NCI-H345 treated with DMSO at 0.1 percent for 48 hours (cell line): ENCODE measurements around the gene ZFYVE1.
A peak's percentile ranks its signal among the peaks of the same experiment; 100 is the strongest.
"Not testable (repeated sequence)": the region's sequence is repeated elsewhere in the genome, so short reads cannot be mapped to it uniquely, and the experiment has no call there.

Experiments used
- DNase-seq: peaks from one replicate; lab custom pipeline; 2025; ENCODE audit not compliant: unreplicated experiment; lab: John Stamatoyannopoulos, UW

Gene ZFYVE1, protein sequence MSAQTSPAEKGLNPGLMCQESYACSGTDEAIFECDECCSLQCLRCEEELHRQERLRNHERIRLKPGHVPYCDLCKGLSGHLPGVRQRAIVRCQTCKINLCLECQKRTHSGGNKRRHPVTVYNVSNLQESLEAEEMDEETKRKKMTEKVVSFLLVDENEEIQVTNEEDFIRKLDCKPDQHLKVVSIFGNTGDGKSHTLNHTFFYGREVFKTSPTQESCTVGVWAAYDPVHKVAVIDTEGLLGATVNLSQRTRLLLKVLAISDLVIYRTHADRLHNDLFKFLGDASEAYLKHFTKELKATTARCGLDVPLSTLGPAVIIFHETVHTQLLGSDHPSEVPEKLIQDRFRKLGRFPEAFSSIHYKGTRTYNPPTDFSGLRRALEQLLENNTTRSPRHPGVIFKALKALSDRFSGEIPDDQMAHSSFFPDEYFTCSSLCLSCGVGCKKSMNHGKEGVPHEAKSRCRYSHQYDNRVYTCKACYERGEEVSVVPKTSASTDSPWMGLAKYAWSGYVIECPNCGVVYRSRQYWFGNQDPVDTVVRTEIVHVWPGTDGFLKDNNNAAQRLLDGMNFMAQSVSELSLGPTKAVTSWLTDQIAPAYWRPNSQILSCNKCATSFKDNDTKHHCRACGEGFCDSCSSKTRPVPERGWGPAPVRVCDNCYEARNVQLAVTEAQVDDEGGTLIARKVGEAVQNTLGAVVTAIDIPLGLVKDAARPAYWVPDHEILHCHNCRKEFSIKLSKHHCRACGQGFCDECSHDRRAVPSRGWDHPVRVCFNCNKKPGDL

DNA sequence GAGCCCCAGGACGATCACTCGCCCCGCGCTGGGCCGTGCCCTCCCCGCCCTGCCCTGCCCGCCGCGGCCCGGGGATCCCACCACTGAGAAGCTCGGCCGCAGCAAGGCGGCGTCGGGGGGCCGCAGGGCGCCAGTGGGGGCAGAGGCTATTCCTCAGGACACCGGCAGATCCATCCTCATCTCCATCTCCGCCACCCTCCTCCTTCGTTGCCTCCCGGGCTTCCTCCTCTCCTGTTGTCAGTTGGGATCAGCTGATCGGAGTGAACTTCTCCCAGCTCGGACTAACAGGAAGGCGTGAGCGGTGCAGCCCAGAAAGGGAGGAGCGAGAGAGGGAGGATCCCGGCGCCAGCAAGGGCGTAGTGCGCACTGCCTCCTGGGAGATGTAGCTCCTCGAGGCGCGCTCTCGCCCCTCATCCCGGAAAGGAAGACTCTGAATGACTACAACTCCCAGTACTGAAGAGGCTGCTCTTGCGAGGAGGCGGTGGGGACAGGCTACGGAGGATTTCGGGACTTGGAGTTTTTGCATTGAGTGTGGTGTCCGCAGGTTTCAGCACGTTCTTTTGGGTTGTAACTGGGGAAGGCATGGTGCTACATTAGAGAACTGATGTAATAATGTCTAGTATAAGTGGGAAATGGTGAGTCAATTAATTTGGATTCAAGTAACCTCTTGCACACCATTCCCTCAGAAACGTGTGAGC, at the start of gene ZFYVE1:
TSS of gene ZFYVE1 (minus strand) at position 262 of the 698 bp plus-strand sequence. CDS start 2,598 bp downstream, outside the sequence.
- DNase-seq = peak; percentile 96

GRCh38 chr14:73069585-73069984, 42.7 kb upstream of the ZFYVE1 start:
- no peak for DNase-seq

- no peak for DNase-seq
Observed at GRCh38 chr14:73058922-73059673, 32.2 kb upstream of the ZFYVE1 start.

GRCh38 chr14:73058224-73058921, 31.5 kb upstream of the ZFYVE1 start, which contains the start of gene RBM25:
RBM25 (plus strand) TSS chr14:73058534; CDS start chr14:73071642, 13,108 bp downstream.
- peak; percentile 97 for DNase-seq

- DNase-seq = no peak
Observed at GRCh38 chr14:73057944-73058223, 31.0 kb upstream of the ZFYVE1 start.

DNA sequence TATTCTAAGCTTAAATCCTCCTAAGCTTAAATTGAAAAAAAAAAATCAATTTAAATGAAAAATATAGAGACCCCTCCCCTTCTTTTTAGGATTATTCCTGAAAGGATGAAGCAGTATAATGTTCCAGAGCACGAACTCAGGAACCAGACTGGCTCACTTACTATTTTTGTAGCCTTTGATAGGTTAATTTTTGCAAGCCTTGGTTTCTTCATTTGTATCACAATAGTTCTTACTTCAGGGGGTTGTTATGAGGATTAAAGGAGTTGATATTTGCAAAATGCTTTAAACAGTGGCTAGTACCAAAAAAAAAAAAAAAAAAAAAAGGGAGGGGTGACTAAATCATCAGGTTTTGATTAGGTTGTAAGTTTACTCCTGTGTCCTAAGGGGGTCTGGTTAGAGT, 28.3 kb upstream of the ZFYVE1 start:
- no peak for DNase-seq

DNA sequence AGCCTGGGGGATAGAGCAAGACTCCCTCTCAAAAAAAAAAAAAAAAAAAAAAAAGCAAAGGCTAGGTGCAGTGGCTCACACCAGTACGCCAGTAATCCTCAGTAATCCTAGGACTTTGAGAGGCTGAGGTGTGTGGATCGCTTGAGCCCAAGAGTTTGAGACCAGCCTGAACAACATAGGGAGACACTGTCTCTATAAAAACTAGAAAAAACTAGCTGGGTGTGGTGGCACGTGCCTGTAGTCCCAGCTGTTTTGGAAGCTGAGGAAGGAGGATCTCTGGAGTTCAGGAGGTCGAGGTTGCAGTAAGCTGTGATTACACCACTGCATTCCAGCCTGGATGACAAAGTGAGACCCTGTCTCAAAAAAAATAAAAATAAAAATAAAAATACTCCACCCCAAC, 22.5 kb upstream of the ZFYVE1 start:
- no peak for DNase-seq

DNA sequence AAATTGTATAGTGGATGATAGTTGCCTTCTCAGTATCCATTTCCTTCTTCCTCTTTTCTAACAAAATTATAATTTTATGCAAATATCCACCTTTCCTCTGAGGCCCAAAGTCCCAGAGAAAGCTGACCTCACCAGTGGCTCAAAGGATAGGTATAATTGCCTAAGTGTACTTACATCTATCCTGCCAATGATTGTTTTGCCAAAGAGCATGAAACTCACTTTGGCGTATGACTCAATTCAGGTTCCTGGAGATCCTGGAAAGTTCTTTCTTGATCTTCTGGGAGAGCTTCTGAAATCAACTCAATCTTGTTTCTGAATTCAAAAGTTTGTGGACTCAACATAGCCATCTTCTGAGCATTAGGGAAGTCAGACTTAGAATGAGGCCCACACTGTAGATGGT, 20.9 kb upstream of the ZFYVE1 start:
- no peak for DNase-seq

GRCh38 chr14:73036706-73037450, 10.0 kb upstream of the ZFYVE1 start:
- not testable (repeated sequence) for DNase-seq

- DNase-seq = no peak
Observed at GRCh38 chr14:73027984-73028383, 1.1 kb upstream of the ZFYVE1 start.

DNA sequence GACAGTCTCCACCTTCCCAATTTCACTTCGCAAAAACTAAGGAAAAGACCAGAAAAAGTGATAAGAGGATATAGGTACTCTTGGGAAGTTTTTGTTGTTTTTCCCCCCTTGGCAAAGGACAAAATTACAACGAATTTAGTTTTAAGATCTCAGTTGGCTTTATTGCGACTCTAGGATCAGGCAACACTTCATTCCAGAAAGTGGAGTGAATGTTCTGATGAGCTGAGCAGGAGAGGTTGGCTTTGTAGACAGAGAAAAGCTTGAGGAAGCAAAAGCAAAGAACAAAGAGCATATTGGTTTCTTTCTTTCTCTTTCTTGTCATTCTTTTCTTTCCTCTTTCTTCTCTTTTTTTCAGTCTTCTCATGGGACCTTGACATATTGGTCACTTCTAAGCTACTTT, 640 bp upstream of the ZFYVE1 start:
- DNase-seq = no peak

DNA sequence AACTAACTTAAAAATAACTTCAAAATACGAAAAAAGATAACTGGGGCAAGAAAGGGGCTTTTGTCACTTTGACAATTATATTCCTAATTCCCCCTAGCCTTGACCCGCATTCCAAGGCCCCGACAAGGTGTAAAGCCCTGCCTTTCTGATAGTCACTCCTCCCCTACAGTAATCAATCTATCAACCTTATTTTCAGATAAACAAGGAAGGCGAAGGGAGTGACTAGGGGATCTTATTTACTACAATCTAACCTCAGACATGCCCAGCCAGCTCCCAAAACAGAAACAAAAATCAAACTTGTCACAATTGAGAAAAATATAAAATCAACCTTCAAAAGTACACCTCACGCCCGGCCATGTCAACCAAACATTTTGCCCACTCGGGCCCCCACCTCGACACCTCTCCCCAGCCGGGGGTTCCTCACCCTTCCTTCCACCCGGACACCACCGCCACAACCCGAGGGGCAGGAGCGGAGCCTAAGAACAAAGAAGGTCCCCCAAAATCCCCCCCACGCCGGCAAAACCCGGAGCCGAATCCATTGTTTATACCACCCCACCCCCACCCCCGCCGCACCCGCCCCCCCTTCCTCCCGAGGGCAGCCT, 562 bp downstream of the ZFYVE1 start:
- DNase-seq = no peak

- no peak for DNase-seq
Observed at GRCh38 chr14:73025544-73025943, 1.4 kb downstream of the ZFYVE1 start.

DNA sequence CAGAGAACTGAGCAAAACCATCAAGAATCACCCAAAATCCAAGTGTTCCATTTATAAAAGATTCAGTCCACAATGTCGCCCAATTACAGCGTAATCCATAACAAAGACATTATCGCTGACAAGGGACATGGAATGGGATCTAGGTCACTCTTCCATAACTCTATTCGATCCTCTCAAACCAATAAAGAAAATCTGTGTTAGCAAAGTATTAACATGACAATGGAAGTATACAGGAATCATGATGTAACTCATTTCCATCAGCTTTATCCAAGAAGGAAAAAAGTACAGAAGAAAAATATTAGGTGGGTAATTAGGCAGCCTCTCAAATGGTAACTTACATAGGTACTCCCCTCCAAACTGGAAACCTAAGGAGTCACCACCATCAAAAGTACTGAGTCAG, 4.9 kb downstream of the ZFYVE1 start:
- no peak for DNase-seq

DNA sequence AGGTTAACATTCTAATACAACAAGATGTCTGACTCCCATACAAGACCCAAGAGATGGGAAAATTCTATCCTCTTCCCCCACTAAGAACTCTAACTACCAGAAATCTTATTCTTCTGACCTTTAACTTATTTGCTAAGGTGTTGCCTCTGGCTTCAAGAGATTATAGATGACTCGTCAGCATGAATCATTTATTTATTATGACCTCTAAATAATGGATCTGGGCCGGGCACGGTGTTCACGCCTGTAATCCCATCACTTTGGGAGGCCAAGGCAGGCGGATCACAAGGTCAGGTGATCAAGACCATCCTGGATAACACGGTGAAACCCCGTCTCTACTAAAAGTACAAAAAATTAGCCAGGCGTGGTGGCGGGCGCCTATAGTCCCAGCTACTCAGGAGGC, 10.9 kb downstream of the ZFYVE1 start:
- not testable (repeated sequence) for DNase-seq

DNA sequence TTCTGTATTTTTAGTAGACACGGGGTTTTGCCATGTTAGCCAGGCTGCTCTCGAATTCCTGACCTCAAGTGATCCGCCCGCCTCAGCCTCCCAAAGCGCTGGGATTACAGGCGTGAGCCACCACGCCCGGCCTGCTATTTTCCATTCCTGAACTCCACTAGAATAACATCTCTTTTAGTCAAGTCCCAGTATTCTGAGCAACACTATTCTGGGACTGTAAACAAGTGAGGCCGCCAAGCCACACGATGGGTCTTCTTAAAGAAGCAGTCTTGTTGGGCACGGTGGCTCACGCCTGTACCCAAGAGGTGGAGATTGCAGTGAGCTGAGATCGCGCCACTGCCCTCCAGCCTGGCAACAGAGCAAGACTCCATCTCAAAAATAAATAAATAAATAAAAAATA, 11.4 kb downstream of the ZFYVE1 start:
- not testable (repeated sequence) for DNase-seq

DNA sequence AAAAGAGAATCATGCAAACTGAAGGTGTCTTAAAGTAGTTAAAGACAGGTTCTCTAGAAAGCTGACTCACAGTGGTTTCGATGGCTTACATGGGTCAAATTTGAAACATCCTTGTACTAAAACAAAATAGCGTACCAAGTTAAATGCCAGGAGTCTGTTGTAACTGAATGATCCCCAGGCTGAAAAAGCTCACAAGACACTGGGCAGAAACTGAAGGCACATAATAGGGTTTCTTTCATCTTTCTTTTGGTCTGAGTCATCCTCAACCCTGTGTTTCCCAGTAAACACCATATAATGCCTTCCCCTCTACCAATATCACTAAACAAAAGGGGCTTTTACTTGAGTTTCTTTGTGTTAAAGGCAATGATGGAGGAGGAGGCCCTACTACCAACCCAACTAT, 12.8 kb downstream of the ZFYVE1 start:
- no peak for DNase-seq

GRCh38 chr14:73011189-73011588, 15.7 kb downstream of the ZFYVE1 start:
- not testable (repeated sequence) for DNase-seq

- DNase-seq = no peak
Observed at GRCh38 chr14:73008501-73008900, 18.4 kb downstream of the ZFYVE1 start.
